Immature natural killer cell (primary cell): ENCODE results near the gene KIF20A. TPM values are rescaled to one million over a fixed set of nuclear protein-coding genes. Genes with fewer than 3 reads are reported as not detected.
A peak's percentile ranks its signal among the peaks of the same experiment; 100 is the strongest.

ENCODE experiments used
- DNase-seq, 3 donors: peaks; one replicate each; pipeline ENCODE4 v3.0.0; 2022; ENCODE audit warnings: mixed read lengths in 1 of 3
- H3K27ac Mint-ChIP-seq, 6 donors: one replicate each; pipeline ENCODE4 v1.8.0; 2020; ENCODE audit warnings: mixed read lengths in 6 of 6, mild to moderate bottlenecking in 5 of 6, inconsistent platforms in 4 of 6, moderate library complexity in 3 of 6
- H3K27me3 Mint-ChIP-seq, 3 donors: one replicate each; pipeline ENCODE4 v1.8.0; 2020 to 2021; ENCODE audit warnings: low read depth in 3 of 3, mild to moderate bottlenecking in 3 of 3, mixed read lengths in 3 of 3, moderate library complexity in 3 of 3, inconsistent platforms in 1 of 3
- H3K36me3 Mint-ChIP-seq, 3 donors: one replicate each; pipeline ENCODE4 v1.8.0; 2020; ENCODE audit warnings: mixed read lengths in 3 of 3, inconsistent platforms in 2 of 3, mild to moderate bottlenecking in 2 of 3
- H3K4me1 Mint-ChIP-seq, 2 donors: one replicate each; pipeline ENCODE4 v1.8.0; 2020; ENCODE audit warnings: inconsistent platforms in 2 of 2, mild to moderate bottlenecking in 2 of 2, mixed read lengths in 2 of 2, moderate library complexity in 1 of 2
- H3K4me3 Mint-ChIP-seq, 5 donors: one replicate each; pipeline ENCODE4 v1.8.0; 2020; ENCODE audit warnings: mild to moderate bottlenecking in 5 of 5, mixed read lengths in 5 of 5, inconsistent platforms in 3 of 5, moderate library complexity in 3 of 5
- H3K9me3 Mint-ChIP-seq, 6 donors: one replicate each; pipeline ENCODE4 v1.8.0; 2020; ENCODE audit warnings: mild to moderate bottlenecking in 6 of 6, mixed read lengths in 6 of 6, inconsistent platforms in 4 of 6, moderate library complexity in 3 of 6
- polyA plus RNA-seq, 3 donors: library from polyadenylated mRNA; unstranded; fragments of 300-500 nt; fragmentation: Illumina TruSeq; gene quantifications; one replicate each; pipeline ENCODE4 v1.2.3, GENCODE V29; 2021

KIF20A gene
- polyA plus RNA-seq, 3 donors from 2014 or later: 0.34 to 0.43 TPM; not detected in 1

DNA sequence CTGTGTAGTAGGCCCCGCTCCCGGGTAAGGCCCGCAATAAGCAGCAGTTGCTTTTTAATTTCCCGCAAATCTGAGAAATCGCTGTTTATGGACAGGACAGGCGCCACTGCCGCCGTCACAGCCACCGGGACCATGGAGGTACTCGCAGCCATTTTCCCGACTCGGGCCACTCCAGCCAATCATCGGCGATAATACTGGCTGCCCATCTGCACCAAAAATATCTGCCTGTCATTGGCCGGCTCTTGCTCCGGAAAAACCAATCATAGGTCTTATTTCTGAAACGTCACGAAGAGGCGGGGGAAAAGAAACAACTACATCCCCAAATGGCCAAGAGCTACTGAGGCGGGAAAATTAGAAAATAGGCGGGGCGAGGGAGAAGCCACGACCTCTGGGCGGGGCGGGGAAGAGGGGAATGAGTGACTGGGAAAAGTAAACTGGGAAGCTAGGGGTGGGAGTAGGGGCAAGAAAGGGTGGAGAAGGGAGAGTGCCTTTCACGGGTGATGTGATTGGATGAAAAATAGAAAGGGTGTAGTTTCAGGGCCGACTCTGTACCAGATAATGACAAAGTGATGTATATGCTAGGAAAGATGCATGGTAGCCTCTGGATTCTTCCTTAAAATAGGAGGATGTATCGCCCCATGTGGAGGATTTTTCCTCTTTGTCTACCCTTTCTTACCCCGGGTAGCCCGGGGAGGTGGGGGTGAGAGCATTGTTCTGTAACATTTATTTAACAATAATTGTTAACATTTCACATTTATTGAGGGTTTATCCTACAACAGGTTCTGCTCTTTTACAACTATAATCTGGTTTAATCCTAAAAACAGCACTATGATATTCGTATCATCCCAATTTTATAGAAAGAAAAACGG lies 34.5 kb downstream of the KIF20A start, which contains the start of gene CDC23:
TSS of gene CDC23 (minus strand) at position 163 of the 869 bp plus-strand sequence. CDS start at position 152, 11 bp downstream.
- no peaks in the 10 kb centered on the region for H3K9me3 Mint-ChIP-seq
- peaks cover 3 to 9% (median 6%) of the 10 kb centered on the region in 3 donors for H3K27me3 Mint-ChIP-seq
- peak within 1 kb of the TSS; percentile 93 to 99 (median 96) for H3K27ac Mint-ChIP-seq
- no peaks in the 10 kb centered on the region for H3K36me3 Mint-ChIP-seq
- H3K4me3 Mint-ChIP-seq: peak within 1 kb of the TSS; percentile 95 to 100 (median 99)
- peak; percentile 93 to 94 (median 93) for DNase-seq
- peaks cover 22 to 30% of the 10 kb centered on the region in 2 donors for H3K4me1 Mint-ChIP-seq

DNA sequence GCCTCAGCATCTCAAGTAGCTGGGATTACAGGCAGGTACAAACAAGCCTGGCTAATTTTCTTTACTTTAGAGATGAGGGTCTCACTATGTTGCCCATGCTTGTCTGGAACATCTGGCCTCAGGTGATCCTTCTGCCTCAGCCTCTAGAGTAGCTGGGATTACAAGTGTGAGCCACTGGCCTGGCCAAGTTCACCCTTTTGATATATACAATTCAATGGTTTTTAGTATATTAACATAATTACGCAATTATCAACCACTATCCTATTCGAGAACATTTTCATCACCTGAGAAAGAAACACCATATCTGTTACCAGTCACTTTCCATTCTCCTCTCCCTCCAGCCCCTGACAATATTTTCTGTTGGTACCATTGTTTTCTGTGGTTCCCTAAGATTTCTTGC lies 37.9 kb downstream of the KIF20A start:
- DNase-seq: no peak
- Mint-ChIP-seq H3K4me1 (peaks cover 16 to 19% of the 10 kb centered on the region in 2 donors), H3K9me3 (no peaks in the 10 kb centered on the region), H3K27me3 (peaks cover 5 to 9% (median 6%) of the 10 kb centered on the region in 3 donors), H3K27ac (no peak overlapping the region), H3K4me3 (no peak overlapping the region), H3K36me3 (no peaks in the 10 kb centered on the region)

DNA sequence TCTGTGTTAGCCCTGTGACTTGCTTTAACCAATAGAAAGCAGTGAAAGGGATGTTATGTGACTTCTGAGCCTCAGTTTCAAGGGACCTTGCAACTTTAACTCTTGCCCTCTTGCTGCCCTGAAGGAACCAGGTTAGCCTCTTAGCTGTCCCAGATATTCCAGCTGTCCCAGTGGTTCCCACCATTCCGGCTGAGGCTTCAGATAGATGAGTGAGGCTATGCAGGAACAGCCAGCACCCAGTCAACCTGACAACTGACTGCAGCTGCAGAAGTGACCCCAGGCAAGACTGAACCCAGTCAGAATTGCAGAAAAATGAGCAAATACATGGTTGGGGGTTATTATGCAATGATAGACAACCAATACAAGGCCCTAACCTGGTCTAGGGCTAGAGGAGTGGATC lies 44.6 kb downstream of the KIF20A start:
- Mint-ChIP-seq H3K36me3 (peaks cover 0 to 4% (median 0%) of the 10 kb centered on the region in 3 donors), H3K27ac (no peak overlapping the region), H3K4me1 (peaks cover 0 to 6% of the 10 kb centered on the region in 2 donors), H3K9me3 (peaks cover 0 to 4% (median 0%) of the 10 kb centered on the region in 6 donors), H3K27me3 (peaks cover 0 to 10% (median 5%) of the 10 kb centered on the region in 3 donors), H3K4me3 (no peak overlapping the region)
- no peak for DNase-seq

DNA sequence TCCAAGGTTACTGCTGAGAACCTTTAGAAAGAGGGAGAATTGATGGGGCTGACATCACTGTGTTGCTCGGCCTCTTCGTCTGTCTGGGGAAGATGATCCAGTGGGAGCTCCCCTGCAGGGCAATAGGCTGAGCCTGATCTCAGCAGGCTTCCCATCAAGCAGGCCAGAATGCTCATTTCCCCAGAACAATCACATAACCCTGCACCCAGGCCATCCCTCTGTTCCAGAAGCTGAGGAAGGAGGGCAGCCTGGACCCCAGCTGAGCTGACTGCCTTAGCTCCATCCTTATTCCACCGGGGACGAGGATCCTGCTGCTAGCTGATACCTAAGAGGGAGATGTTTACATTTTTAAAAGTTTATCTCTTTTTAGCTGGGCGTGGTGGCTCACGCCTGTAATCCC lies 45.8 kb downstream of the KIF20A start:
- H3K36me3 Mint-ChIP-seq: peaks cover 0 to 4% (median 0%) of the 10 kb centered on the region in 3 donors
- H3K27ac Mint-ChIP-seq: no peak overlapping the region
- H3K4me1 Mint-ChIP-seq: peaks cover 0 to 6% of the 10 kb centered on the region in 2 donors
- H3K4me3 Mint-ChIP-seq: no peak overlapping the region
- DNase-seq: no peak
- peaks cover 0 to 4% (median 0%) of the 10 kb centered on the region in 6 donors for H3K9me3 Mint-ChIP-seq
- peaks cover 0 to 10% (median 8%) of the 10 kb centered on the region in 3 donors for H3K27me3 Mint-ChIP-seq

DNA sequence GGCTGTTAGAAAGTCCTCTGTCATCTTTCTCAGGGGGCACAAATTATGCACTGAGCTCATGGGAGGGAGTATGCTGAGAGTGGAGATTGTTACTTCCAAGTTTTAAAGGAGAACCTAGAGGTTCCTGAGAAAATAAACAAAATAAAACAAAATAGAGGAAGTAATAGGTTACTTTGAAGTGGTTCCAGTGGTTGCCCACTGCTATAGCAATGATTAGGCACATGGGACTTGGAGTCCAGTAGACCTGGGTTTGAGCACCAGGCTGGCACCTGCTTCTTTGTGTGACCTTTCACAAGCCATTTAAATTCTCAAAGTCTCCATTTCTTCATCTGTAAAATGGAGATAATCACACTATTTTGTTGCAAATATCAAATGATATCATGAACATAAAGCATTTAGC lies 48.0 kb downstream of the KIF20A start:
- Mint-ChIP-seq H3K36me3 (peaks cover 0 to 4% (median 0%) of the 10 kb centered on the region in 3 donors), H3K27me3 (peaks cover 2 to 8% (median 8%) of the 10 kb centered on the region in 3 donors), H3K27ac (no peak overlapping the region), H3K9me3 (peaks cover 0 to 4% (median 0%) of the 10 kb centered on the region in 6 donors), H3K4me3 (no peak overlapping the region), H3K4me1 (peaks cover 0 to 6% of the 10 kb centered on the region in 2 donors)
- no peak for DNase-seq

DNA sequence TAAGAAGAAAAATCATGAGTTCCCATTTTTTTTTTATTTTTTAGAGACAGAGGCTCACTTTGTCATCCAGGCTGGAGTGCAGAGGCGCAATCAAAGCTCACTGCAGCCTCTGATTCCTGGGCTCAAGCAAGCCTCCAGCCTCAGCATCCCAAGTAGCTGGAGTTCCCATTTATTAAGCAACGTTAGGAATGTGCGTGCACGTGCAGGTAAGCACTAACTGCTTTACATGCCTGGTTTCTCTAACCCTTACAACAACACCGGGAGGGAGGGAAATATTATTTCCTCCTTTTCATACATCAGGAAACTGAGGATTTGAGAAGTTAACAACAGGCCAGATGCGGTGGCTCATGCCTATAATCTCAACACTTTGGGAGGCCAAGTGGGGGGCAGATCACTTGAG lies 50.5 kb downstream of the KIF20A start:
- H3K27ac Mint-ChIP-seq: no peak overlapping the region
- DNase-seq: no peak
- peaks cover 2 to 4% (median 3%) of the 10 kb centered on the region in 3 donors for H3K27me3 Mint-ChIP-seq
- peaks cover 0 to 4% (median 0%) of the 10 kb centered on the region in 6 donors for H3K9me3 Mint-ChIP-seq
- H3K4me1 Mint-ChIP-seq: no peaks in the 10 kb centered on the region
- H3K36me3 Mint-ChIP-seq: peaks cover 0 to 4% (median 0%) of the 10 kb centered on the region in 3 donors
- H3K4me3 Mint-ChIP-seq: no peak overlapping the region

DNA sequence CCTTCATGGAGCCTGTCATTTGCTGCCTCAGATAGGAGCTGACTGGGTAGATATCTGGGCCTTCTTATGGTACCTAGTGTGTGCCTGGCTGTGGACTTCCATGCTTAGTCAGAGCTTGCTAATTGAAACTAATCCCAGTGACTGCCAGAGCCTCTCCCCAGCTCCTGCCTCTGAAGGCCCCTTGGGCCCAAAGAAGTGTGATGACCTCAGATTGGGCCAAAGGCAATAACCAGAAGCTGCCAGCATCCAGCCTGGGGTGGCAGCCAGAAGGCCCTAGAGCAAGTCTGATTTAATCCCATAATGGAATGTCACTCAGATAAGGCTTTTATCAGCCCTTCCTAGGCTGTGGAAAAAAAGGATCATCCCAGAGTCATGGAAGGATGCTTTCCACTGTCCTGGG lies 51.3 kb downstream of the KIF20A start:
- H3K36me3 Mint-ChIP-seq: peaks cover 0 to 4% (median 0%) of the 10 kb centered on the region in 3 donors
- no peak overlapping the region for H3K4me3 Mint-ChIP-seq
- DNase-seq: no peak
- peaks cover 0 to 4% (median 0%) of the 10 kb centered on the region in 6 donors for H3K9me3 Mint-ChIP-seq
- H3K27ac Mint-ChIP-seq: no peak overlapping the region
- no peaks in the 10 kb centered on the region for H3K4me1 Mint-ChIP-seq
- peaks cover 2 to 6% (median 5%) of the 10 kb centered on the region in 3 donors for H3K27me3 Mint-ChIP-seq

DNA sequence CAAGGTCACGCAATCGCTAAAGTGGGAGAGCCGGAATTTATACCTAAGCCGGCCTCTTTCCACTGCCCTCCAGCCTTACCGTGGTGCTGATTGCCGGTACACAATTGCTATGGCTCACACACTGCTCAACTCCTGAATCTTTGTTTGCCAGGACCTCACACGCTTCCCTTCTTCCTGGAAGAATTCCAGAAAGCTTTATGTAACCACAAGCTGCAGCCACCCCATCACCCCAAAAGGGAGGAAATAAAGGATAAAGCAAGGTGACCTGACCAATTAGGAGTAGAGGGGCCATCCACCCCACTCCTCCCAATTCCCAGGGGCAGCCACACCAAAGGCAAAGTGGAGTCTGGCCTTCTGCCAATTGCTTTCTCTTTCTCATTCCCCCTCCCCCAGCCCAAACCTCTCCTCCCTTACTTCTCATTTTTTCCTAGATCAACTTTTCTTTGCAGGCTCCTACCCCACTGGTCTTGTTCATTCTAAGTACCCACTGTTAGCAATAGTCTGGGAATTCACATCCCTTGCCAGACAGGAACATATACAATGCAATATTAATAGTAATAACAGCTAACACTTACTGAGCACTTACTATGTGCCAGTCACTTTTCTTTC lies 52.2 kb downstream of the KIF20A start:
- no peak for DNase-seq
- Mint-ChIP-seq H3K4me1 (no peaks in the 10 kb centered on the region), H3K4me3 (no peak overlapping the region), H3K27me3 (peaks cover 0 to 6% (median 5%) of the 10 kb centered on the region in 3 donors), H3K27ac (no peak overlapping the region), H3K36me3 (peaks cover 0 to under 1% (median 0%) of the 10 kb centered on the region in 3 donors), H3K9me3 (peaks cover 0 to 2% (median 0%) of the 10 kb centered on the region in 6 donors)

DNA sequence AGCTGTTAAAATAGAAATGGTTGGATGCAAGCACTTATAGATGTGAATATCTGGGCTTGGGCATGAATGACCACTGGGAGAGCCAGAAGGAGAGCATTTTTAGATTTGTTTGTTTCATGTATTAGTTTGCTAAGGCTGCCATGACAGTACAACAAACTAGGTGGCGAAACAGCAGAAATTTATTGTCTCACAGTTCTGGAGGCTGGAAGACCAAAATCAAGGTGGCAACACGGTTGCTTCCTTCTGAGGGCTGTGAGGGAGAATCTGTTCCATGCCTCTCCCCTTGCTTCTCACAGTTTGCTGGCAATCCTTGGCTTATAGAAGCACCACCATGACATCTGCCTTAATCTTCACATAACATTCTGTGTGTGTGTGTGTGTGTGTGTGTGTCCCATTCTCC lies 54.4 kb downstream of the KIF20A start:
- Mint-ChIP-seq H3K4me1 (no peaks in the 10 kb centered on the region), H3K27ac (no peak overlapping the region), H3K36me3 (no peaks in the 10 kb centered on the region), H3K27me3 (peaks cover 0 to 6% (median 6%) of the 10 kb centered on the region in 3 donors), H3K9me3 (no peaks in the 10 kb centered on the region), H3K4me3 (no peak overlapping the region)
- DNase-seq: no peak

DNA sequence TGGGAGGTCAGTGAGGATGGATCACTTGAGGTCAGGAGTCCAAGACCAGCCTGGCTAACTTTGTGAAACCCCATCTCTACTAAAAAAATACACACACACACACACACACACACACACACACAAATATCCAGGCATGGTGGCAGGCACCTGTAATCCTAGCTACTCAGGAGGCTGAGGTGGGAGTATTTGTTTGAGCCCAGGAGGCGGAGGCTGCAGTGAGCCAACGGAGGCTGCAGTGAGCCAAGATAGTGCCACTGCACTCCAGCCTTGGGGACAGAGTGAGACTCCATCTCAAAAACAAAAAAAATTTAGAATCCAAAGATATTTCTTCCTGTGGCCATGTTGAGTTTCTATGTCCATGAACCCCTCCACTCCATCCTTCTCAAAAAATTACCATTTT lies 55.7 kb downstream of the KIF20A start:
- H3K27ac Mint-ChIP-seq: peak overlapping the region in 1 of 6 donors; percentile 18
- H3K4me1 Mint-ChIP-seq: no peaks in the 10 kb centered on the region
- peaks cover 2 to 7% (median 6%) of the 10 kb centered on the region in 3 donors for H3K27me3 Mint-ChIP-seq
- no peak overlapping the region for H3K4me3 Mint-ChIP-seq
- no peaks in the 10 kb centered on the region for H3K36me3 Mint-ChIP-seq
- H3K9me3 Mint-ChIP-seq: no peaks in the 10 kb centered on the region
- no peak for DNase-seq

Other genes with a start within 250 kb of the KIF20A start
- gene FAM13B, start 146.0 kb upstream of the KIF20A start, polyA plus RNA-seq: 10 to 100 TPM in 2 of 3 donors, 1 to 10 TPM in 1; 8.8 to 38.1 (median 24.0) TPM
- not detected for gene WNT8A, start 95.1 kb upstream of the KIF20A start, polyA plus RNA-seq
- gene NME5, start 39.7 kb upstream of the KIF20A start, polyA plus RNA-seq: not detected
- 10 to 100 TPM; 10.6 to 32.0 (median 16.8) TPM for gene BRD8, start 482 bp upstream of the KIF20A start, polyA plus RNA-seq
- gene CDC23, start 34.2 kb downstream of the KIF20A start, polyA plus RNA-seq: 10 to 100 TPM; 15.3 to 28.2 (median 23.6) TPM
- not detected for gene GFRA3, start 95.5 kb downstream of the KIF20A start, polyA plus RNA-seq
- gene CDC25C, start 152.7 kb downstream of the KIF20A start, polyA plus RNA-seq: 1 to 10 TPM in 1 of 3 donors, under 1 TPM in 2; 0.19 to 2.3 (median 0.57) TPM
- 10 to 100 TPM; 16.2 to 32.1 (median 25.2) TPM for gene FAM53C, start 159.2 kb downstream of the KIF20A start, polyA plus RNA-seq
- gene KDM3B, start 173.6 kb downstream of the KIF20A start, polyA plus RNA-seq: 10 to 100 TPM in 1 of 3 donors, 1 to 10 TPM in 2; 4.0 to 14.5 (median 7.2) TPM